IPS DF 6.9 (cell line): ENCODE data around the gene MBD6.

Experiments
- DNase-seq: peaks from one replicate; pipeline ENCODE4 v3.0.0-alpha.2; 2013; ENCODE audit warnings: low read depth, low spot score
- H3K27ac ChIP-seq: one replicate; pipeline ENCODE4 v1.5.1; 2013; ENCODE audit warnings: low read length, control low read depth
- H3K27me3 ChIP-seq: 2 replicates; pipeline ENCODE4 v1.6.1; 2013; ENCODE audit warnings: mild to moderate bottlenecking, low read length; ENCODE audit not compliant: control insufficient read depth, insufficient read depth
- H3K36me3 ChIP-seq: 2 replicates; pipeline ENCODE4 v1.6.1; 2013; ENCODE audit warnings: low read length; ENCODE audit not compliant: control insufficient read depth, insufficient read depth
- H3K4me1 ChIP-seq: 2 replicates; pipeline ENCODE4 v1.6.1; 2013; ENCODE audit warnings: low read length; ENCODE audit not compliant: control insufficient read depth, insufficient read depth
- H3K4me3 ChIP-seq: 2 replicates; pipeline ENCODE4 v1.5.1; 2013; ENCODE audit warnings: mild to moderate bottlenecking, low read length
- H3K9me3 ChIP-seq: 2 replicates; pipeline ENCODE4 v1.6.1; 2013; ENCODE audit warnings: low read length, inconsistent platforms; ENCODE audit not compliant: control insufficient read depth, insufficient read depth
- whole genome bisulfite sequencing: extraction: QIAGEN DNeasy Blood & Tissue Kit; methylation state at CpG from one replicate; pipeline ENCODE4 v1.1.7; 2013; ENCODE audit warnings: mixed read lengths, missing lambda C conversion rate; ENCODE audit not compliant: insufficient read length, insufficient coverage; 5-methylcytosine and 5-hydroxymethylcytosine counted together

MBD6 gene

DNA sequence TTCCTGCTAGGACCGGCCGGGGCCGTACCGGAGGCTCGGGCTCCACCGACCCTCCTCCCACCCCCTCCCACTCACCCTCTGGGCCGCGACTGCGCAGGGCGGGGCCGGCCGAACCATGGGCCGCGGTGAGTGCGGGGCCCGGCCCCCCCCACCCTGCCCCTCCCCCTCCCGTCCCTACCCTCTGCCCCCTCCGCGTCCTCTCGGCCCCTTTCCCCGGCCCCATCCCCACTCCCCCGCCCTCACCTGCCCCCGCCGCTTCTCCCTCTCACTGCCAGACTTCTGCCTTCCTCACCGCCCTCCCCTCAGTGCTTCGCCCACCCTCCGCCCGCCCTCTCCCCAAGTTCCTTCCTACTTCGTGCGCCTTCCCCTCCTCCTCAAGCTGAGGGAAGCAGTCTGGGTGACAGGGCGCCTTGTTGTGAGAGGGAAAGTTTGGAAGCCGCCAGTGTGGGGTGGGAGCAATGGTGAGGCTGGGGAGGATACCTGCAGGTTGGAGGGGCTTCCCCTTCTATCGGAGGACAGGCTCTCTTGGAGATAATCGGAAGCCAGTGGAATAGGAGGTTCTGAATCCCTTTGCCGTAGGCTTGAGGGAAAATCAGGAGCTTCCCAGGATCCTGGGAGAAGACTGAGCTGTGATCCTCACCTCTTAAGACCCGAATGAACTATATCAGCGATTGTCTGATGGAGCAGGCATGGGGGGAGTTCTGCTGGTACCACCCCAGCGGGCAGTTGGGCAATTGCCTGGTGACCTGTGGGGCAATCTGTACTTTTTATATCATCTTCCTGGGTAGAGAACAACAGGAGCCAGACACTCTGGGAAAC, 472 bp downstream of the MBD6 start:
- Histone ChIP-seq H3K4me1 (peaks cover 5% of the 10 kb centered on the region; the same call in 1 of the 2 replicates), H3K9me3 (no peaks in the 10 kb centered on the region), H3K27me3 (no peaks in the 10 kb centered on the region), H3K36me3 (no peaks in the 10 kb centered on the region; the same call in 1 of the 2 replicates), H3K4me3 (peak overlapping the region; percentile 52; the same call in 1 of the 2 replicates), H3K27ac (no peak overlapping the region)
- WGBS, result no CpG with 5 or more reads among the region's 38 CpGs
- DNase-seq, result no peak

DNA sequence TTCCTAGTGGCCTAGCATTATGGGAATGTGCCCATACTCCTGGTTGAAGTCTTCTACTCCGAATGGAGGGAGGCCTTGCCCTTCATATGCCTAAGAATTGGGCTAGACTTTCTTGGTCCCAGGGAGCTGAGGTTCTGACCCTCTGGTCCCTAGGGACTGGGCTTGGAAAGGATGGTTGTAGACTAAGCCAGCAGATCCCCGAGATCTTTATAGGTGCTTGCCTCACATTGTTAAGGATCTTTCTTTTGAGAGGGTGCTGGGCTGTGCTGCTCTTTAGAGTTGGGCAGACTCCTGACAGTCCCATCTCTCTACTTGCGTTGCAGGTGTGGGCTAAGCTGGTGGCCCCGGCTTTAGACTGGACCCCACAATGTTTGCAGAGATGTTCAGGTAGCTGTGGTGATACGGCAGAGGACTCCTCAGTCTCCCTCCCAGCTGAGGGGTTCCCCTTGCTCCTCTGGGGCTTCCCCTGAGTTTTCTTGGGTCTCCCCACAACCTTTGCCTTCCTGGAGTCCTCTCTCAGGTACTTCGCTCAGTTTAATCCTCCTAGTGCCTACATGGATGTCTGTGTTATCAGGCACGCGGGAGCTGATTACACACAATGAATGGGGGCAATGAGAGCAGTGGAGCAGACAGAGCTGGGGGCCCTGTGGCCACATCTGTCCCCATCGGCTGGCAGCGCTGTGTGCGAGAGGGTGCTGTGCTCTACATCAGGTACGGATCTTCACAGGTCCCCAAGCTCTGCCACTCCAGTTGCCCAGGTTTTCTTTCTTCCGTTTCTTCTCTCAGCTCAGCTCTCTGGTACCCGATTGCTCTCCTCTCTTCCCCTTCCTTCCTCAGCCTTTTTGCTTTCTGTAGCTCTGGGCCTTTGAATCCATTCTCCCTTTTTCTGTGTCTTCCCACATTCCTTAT, 1.3 kb downstream of the MBD6 start:
- no peaks in the 10 kb centered on the region for H3K9me3 ChIP-seq
- H3K36me3 ChIP-seq, result no peaks in the 10 kb centered on the region
- H3K4me3 ChIP-seq, result no peak overlapping the region; the same call in 1 of the 2 replicates
- no peaks in the 10 kb centered on the region for H3K27me3 ChIP-seq
- H3K4me1 ChIP-seq, result peaks cover 5% of the 10 kb centered on the region; the same call in 1 of the 2 replicates
- DNase-seq, result no peak
- H3K27ac ChIP-seq, result no peak overlapping the region
- WGBS, result no CpG with 5 or more reads among the region's 14 CpGs

DNA sequence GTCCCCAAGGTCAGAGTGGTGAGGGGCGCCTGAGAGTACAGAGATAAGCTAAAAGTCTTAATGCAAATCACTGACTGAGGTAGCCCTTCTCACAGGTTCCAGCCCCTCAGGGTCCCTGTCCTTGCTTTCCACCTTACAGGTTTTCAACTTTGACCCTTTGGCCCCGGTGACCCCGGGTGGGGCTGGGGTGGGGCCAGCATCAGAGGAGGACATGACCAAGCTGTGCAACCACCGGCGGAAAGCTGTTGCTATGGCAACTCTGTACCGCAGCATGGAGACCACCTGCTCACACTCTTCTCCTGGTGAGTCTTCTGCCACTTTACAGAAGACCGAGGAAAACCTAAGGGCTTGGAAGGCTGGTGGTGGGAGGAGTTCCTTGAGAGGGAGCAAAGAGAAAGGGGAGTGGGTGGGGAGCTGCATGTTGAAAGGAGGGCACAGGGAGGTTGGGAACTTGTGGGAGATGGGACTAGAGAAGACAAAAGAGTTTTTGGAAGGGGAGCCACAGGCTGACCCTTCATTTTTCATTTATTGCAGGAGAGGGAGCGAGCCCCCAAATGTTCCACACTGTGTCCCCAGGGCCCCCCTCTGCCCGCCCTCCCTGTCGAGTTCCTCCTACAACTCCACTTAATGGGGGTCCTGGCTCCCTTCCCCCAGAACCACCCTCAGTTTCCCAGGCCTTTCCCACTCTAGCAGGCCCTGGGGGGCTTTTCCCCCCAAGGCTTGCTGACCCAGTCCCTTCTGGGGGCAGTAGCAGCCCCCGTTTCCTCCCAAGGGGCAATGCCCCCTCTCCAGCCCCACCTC, 2.4 kb downstream of the MBD6 start:
- Histone ChIP-seq H3K4me1 (peaks cover 5% of the 10 kb centered on the region; the same call in 1 of the 2 replicates), H3K36me3 (no peaks in the 10 kb centered on the region), H3K27me3 (no peaks in the 10 kb centered on the region), H3K27ac (no peak overlapping the region), H3K4me3 (no peak overlapping the region), H3K9me3 (no peaks in the 10 kb centered on the region)
- no CpG with 5 or more reads among the region's 11 CpGs for whole genome bisulfite sequencing
- no peak for DNase-seq

DNA sequence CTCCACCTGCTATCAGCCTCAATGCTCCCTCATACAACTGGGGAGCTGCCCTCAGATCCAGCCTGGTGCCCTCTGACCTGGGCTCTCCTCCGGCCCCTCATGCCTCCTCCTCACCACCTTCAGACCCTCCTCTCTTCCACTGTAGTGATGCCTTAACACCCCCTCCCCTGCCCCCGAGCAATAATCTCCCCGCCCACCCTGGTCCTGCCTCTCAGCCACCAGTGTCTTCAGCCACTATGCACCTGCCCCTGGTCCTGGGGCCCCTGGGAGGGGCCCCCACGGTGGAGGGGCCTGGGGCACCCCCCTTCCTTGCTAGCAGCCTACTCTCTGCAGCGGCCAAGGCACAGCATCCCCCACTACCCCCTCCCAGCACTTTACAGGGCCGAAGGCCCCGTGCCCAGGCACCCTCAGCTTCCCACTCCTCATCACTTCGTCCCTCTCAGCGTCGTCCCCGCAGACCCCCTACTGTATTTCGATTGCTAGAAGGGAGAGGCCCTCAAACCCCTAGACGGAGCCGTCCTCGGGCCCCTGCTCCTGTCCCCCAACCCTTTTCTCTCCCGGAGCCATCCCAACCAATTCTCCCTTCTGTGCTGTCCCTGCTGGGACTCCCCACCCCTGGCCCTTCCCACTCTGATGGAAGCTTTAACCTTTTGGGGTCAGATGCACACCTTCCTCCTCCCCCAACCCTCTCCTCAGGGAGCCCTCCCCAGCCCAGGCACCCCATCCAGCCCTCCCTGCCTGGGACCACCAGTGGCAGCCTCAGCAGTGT, 3.2 kb downstream of the MBD6 start:
- H3K4me1 ChIP-seq, result peaks cover 5% of the 10 kb centered on the region; the same call in 1 of the 2 replicates

DNA sequence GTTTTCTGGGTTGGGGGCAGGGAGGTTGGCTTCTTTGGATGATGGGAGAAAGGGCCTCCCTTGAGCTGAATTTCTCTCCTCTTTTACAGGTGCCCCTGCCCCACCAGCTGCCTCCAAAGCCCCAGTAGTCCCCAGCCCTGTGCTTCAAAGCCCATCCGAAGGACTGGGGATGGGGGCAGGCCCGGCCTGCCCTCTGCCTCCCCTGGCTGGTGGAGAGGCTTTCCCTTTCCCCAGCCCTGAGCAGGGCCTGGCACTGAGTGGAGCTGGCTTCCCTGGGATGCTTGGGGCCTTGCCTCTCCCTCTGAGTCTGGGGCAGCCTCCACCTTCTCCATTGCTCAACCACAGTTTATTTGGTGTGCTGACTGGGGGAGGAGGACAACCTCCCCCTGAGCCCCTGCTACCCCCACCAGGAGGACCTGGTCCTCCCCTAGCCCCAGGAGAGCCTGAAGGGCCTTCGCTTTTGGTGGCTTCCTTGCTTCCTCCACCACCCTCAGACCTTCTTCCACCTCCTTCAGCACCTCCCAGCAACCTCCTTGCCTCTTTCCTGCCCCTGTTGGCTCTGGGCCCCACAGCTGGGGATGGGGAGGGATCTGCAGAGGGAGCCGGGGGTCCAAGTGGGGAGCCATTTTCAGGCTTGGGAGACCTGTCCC, 4.0 kb downstream of the MBD6 start:
- WGBS, result no CpG with 5 or more reads among the region's 4 CpGs

More for the DNA sequence above, 3.2 kb downstream of the MBD6 start:
- Histone ChIP-seq H3K4me3 (no peak overlapping the region), H3K9me3 (no peaks in the 10 kb centered on the region), H3K27me3 (no peaks in the 10 kb centered on the region), H3K36me3 (0 out of 2 replicates have a peak, but pooled peaks cover 7% of the 10 kb centered on the region), H3K27ac (no peak overlapping the region)
- no CpG with 5 or more reads among the region's 16 CpGs for WGBS
- no peak for DNase-seq

DNA sequence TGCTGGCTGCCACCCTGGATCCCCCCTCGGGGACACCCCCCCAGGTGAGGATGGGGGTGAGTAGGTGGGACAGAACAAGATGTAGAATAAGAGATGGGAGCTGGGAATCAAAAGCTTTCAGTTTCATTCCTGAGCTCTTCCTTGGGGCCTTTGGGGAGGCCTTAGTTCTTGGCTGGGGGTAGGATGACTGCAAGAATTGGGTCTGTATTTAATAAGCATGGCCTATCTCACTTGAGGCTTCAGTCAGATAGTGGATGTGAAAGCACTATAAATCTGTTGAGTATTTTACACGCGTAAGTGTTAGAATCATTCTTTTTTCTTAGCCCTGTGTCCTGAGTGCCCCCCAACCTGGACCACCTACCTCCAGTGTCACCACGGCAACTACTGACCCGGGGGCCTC, 4.6 kb downstream of the MBD6 start:
- Histone ChIP-seq H3K9me3 (no peaks in the 10 kb centered on the region), H3K27ac (no peak overlapping the region), H3K4me3 (no peak overlapping the region), H3K27me3 (no peaks in the 10 kb centered on the region), H3K4me1 (no peaks in the 10 kb centered on the region; the same call in none of the 2 replicates), H3K36me3 (peaks cover 15% of the 10 kb centered on the region)
- WGBS, result no CpG with 5 or more reads among the region's 5 CpGs
- DNase-seq, result no peak

More for the DNA sequence above, 4.0 kb downstream of the MBD6 start:
- Histone ChIP-seq H3K9me3 (no peaks in the 10 kb centered on the region), H3K4me3 (no peak overlapping the region), H3K27ac (no peak overlapping the region), H3K36me3 (peaks cover 9% of the 10 kb centered on the region; the same call in 1 of the 2 replicates), H3K4me1 (peaks cover 3% of the 10 kb centered on the region; the same call in 1 of the 2 replicates), H3K27me3 (no peaks in the 10 kb centered on the region)
- no peak for DNase-seq

DNA sequence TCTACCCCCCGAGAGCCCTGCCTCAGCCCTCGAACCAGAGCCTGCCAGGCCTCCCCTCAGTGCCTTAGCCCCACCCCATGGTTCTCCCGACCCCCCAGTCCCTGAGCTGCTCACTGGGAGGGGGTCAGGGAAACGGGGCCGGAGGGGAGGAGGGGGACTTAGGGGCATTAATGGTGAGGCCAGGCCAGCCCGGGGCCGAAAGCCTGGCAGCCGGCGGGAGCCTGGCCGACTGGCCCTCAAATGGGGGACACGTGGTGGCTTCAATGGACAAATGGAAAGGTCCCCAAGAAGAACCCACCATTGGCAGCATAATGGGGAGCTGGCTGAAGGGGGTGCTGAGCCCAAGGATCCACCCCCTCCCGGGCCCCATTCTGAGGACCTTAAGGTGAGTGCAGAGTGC, 5.6 kb downstream of the MBD6 start:
- DNase-seq, result no peak
- Histone ChIP-seq H3K9me3 (no peaks in the 10 kb centered on the region), H3K36me3 (peaks cover 25% of the 10 kb centered on the region), H3K27ac (no peak overlapping the region), H3K4me1 (no peaks in the 10 kb centered on the region; the same call in none of the 2 replicates), H3K4me3 (no peak overlapping the region), H3K27me3 (no peaks in the 10 kb centered on the region)
- WGBS, result no CpG with 5 or more reads among the region's 12 CpGs

DNA sequence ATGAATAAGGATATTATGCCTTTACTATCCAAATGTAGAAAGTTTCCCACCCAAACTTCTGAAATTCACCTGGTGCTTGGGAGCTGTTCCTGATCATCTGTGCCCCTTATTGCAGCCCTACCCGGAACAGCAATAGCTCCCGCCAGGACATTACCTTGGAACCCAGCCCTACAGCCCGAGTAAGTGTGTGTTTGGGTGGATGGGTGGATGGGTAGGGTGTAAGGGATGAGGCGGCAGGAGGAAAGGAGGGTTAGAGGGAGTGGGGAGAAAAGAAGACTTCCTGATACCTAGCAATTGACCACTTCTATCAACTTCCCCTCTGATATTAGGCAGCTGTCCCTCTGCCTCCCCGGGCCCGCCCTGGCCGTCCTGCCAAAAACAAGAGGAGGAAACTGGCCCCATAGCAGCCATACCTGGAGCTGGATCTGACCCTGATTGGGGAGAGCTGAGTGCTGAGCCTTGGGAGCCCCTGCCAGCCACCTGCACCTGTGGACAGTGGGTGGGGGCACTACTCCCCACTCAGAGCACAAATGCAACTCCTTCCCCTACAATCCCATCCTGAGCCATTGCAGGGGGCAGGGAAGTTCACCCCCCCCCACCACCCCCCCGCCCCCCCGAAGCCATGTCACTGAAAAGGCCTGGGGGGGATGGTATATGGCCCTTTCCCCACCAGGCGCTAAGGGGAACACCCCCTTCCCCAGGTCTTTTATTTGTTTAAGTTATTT, 6.4 kb downstream of the MBD6 start:
- H3K27ac ChIP-seq, result no peak overlapping the region
- H3K9me3 ChIP-seq, result no peaks in the 10 kb centered on the region
- H3K4me1 ChIP-seq, result no peaks in the 10 kb centered on the region; the same call in 1 of the 2 replicates
- peaks cover 28% of the 10 kb centered on the region for H3K36me3 ChIP-seq
- H3K27me3 ChIP-seq, result no peaks in the 10 kb centered on the region
- no peak overlapping the region for H3K4me3 ChIP-seq
- WGBS, result no CpG with 5 or more reads among the region's 10 CpGs
- DNase-seq, result no peak
